A549 treated with RU486 at 1 μM for 4 hours (cell line): ENCODE measurements around the gene H19. TPM values are rescaled to one million over a fixed set of nuclear protein-coding genes. Genes with fewer than 3 reads are reported as not detected.

Experiments
- total RNA-seq: library from RNA; stranded (reverse); fragments of 200-300 nt; extraction: Qiagen RNA extraction; gene quantifications from 5 replicates; pipeline ENCODE4 v1.2.3, GENCODE V29; 2022; ENCODE audit warnings: low read depth

H19 gene
- 6.6 to 13.5 TPM (median 11.6 TPM) in 5 replicates for total RNA-seq

GRCh38 chr11:1997755-1998154 is at the start of gene H19:
Gene H19 (minus strand): TSS chr11:1997842.

DNA sequence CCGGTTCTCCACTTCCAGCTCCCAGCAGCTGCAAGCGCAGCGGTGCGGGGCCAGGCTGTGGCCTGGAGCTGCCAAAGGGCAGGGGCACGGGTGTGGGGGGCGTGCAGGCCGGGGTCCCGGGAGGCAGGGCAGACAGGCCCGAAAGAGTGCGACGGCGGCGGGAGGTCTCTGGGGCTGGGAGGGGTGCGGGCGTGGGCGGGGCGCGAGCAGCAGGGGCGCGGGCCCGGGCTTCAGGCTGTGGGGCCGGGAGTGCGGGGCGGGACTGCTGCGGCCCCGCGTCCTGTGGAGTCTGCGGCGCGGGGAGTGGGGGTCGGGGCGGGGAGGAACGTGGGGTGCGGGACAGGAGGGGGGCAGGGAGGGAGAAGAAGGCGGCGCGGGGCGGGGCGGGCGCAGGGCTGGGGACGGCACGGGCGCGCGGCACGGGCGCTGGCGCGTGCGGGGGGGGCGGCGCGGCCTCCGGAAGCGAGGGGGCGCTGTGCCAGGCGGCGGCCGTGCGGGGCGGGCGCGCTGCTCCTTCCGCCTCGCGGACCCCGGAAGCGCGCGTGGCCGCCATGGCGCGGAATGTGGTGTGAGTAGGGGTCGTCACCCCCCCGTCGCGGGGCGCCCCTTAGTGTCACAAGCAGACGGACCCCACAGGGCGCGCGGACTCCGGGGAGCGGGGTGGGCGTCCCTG is 50.7 kb downstream of the H19 start, which contains the start of gene MRPL23:
Gene MRPL23, plus strand, starts transcription at position 521 of the 673 bp plus-strand sequence. Its CDS starts 31 bp downstream, at position 552.

Other genes starting within 250 kb of the H19 start
- gene IFITM10, start 247.2 kb downstream of the H19 start, total RNA-seq, result 1.0 to 1.4 TPM (median 1.1 TPM) in 5 replicates
- 329 to 529 TPM (median 476 TPM) in 5 replicates for gene CTSD, start 233.9 kb downstream of the H19 start, total RNA-seq
- 0.12 to 1.00 TPM in 2 of 5 replicates, not detected in the others for gene SYT8, start 162.9 kb downstream of the H19 start, total RNA-seq
- not detected in 5 replicates for gene TNNI2, start 158.9 kb downstream of the H19 start, total RNA-seq
- gene LSP1, start 144.8 kb downstream of the H19 start, total RNA-seq, result 0.91 to 2.3 TPM (median 1.3 TPM) in 5 replicates
- gene PRR33, start 105.9 kb downstream of the H19 start, total RNA-seq, result not detected in 5 replicates
- gene TNNT3, start 78.1 kb downstream of the H19 start, total RNA-seq, result not detected in 5 replicates
- 137 to 162 TPM (median 158 TPM) in 5 replicates for gene MRPL23, start 50.5 kb downstream of the H19 start, total RNA-seq
- 1.4 to 4.4 TPM (median 2.4 TPM) in 5 replicates for gene IGF2, start 141.5 kb upstream of the H19 start, total RNA-seq
- gene INS, start 163.4 kb upstream of the H19 start, total RNA-seq, result not detected in 5 replicates
- 0.13 TPM in 1 of 5 replicates, not detected in the others for gene TH, start 174.0 kb upstream of the H19 start, total RNA-seq